ENCODE results near the gene SLC22A7.
"Not testable (repeated sequence)": the region's sequence is repeated elsewhere in the genome, so short reads cannot be mapped to it uniquely, and the experiment has no call there.

SLC22A7 gene

DNA sequence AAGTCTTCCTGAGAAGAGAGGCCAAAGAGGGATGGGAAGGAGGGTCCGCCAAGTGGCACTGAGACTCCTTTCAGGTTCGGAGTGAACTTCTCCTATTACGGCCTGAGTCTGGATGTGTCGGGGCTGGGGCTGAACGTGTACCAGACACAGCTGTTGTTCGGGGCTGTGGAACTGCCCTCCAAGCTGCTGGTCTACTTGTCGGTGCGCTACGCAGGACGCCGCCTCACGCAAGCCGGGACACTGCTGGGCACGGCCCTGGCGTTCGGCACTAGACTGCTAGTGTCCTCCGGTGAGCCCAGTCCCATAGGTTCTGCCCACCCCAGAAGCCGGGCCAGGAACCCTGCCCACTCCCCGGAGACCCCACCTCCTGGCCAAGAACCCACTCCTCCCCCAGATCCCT is 4.1 kb downstream of the SLC22A7 start:
- DNase-seq (ENCODE audit: low spot score) = no peak

DNA sequence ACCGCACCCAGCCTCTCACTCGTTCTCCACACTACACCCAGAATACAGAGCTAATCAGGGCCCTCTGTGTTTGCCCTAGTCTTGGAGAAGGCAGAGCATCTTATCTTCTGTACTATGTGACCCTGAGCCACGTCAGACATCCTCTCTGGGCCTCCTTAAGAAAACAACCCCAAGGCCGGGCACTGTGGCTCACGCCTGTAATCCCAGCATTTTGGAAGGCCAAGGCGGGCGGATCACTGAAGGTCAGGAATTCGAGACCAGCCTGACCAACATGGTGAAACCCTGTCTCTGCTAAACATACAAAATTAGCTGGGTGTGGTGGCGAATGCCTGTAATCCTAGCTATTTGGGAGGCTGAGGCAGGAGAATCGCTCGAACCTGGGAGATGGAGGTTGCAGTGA is 4.9 kb downstream of the SLC22A7 start:
- DNase-seq (ENCODE audit: low spot score) = not testable (repeated sequence)

GRCh38 chr6:43303751-43304331 is 5.8 kb downstream of the SLC22A7 start:
- no peak for DNase-seq (ENCODE audit: low spot score)

DNA sequence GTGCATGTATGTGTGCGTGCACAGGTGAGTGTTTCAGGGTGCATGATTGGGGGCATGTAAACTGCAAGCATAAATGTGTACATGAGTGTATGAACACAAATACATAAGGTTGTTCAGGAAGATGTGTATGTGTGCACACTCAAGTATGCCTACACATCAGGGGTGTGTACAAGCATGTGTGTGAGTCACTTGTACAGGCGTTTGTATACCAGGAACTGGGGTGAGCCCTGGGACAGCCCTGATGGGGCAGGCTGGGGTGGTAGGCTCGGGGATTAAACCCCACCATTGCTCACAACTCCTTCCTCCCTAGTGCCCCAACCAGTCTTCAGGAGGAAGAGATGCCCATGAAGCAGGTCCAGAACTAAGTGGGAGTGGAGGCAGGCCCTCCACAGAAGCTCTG is 6.3 kb downstream of the SLC22A7 start:
- no peak for DNase-seq (ENCODE audit: low spot score)

- no peak for DNase-seq (ENCODE audit: low spot score)
Measured at GRCh38 chr6:43304882-43305281, 6.8 kb downstream of the SLC22A7 start.

GRCh38 chr6:43306086-43306485 is 8.0 kb downstream of the SLC22A7 start:
- no peak for DNase-seq (ENCODE audit: low spot score)

- no peak for DNase-seq (ENCODE audit: low spot score)
Measured at GRCh38 chr6:43307451-43308100, 9.5 kb downstream of the SLC22A7 start.

DNA sequence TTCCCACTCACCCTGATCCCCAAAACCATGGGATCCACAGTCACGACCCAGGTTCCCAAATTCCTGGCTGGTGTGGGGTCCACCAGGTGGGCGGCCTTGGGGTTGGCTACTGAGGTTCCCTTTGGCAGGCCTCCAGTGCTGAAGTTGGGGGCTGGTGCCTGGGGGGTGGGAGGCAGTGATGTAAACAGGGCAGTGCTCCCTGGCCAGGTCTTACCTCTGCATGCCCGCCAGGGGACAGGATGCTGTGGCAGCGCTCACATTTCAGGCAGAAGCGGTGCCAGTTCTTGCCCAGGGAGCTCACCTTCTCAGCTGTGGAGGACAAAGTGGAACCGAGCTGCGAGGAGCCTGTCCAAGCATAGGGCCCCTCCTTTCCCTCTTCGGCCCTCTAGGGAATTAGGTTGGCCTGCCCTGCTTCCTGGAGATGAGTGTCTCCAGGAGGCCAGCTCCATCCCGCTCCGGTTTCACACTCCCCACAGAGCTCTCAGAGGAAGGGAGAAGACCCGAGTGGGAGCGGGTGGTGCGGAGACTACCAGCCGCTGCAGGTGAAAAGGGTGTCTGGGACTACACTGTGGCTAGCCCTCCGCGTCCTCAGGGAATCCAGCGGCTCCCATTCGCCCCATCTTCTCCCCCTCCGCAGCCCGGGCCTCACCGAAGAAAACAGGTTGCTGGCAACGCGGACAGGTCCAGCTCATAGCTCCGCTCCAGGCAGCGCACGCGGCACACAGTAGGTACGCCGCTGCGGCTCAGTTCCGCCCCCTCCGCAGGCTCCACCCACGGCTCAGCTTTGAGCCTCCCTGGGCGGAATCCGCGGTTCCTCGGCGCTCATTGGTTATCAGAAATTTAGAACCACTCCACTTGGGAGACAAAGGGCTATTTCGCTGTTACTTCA is 10.3 kb downstream of the SLC22A7 start, which contains the start of gene CRIP3:
Gene CRIP3, minus strand, starts transcription at position 726 of the 889 bp plus-strand sequence. Its CDS starts 34 bp downstream, at position 692.
- DNase-seq (ENCODE audit: low spot score) = no peak

GRCh38 chr6:43308990-43309477 is 11.0 kb downstream of the SLC22A7 start:
- DNase-seq (ENCODE audit: low spot score) = no peak

DNA sequence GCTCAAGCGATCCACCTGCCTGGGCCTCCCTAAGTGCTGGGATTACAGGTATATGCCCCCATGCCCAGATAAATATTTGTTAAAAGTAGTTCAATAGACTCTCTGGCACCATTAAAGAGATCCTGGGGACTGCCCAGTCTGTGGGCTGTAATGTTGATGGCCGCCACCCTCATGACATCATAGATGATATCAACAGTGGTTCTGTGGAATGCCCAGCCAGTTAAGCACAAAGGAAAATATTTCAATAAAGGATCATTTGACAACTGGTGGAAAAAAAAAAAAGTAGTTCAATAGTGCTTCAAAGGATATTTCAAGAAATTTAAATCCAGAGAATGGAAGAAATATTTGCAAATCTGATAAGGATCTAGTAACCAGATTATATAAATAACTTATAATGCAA is 12.1 kb downstream of the SLC22A7 start:
- no peak for DNase-seq (ENCODE audit: low spot score)

- no peak for DNase-seq (ENCODE audit: low spot score)
Measured at GRCh38 chr6:43310624-43311023, 12.6 kb downstream of the SLC22A7 start.

DNA sequence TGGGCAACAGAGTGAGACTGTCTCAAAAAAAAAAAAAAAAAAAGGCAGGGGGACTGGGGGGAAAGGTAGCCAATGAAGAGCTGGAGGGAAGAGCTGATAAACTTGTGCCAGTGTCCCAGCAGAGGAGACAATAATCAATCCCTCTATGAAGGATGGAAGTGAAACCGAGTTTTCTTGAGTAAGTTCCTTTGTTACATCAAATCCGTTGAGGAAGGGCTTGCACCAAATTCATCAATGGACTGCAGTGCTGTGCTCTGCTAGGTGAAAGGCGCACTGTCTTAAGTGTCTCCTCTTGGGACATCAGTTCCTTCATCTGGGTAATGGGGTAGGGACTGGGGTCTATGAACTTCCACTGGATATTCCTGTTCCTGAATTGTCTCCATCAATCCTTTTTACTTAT is 13.6 kb downstream of the SLC22A7 start:
- DNase-seq (ENCODE audit: low spot score) = no peak

- DNase-seq (ENCODE audit: low spot score) = no peak
Measured at GRCh38 chr6:43313813-43314212, 15.8 kb downstream of the SLC22A7 start.

DNA sequence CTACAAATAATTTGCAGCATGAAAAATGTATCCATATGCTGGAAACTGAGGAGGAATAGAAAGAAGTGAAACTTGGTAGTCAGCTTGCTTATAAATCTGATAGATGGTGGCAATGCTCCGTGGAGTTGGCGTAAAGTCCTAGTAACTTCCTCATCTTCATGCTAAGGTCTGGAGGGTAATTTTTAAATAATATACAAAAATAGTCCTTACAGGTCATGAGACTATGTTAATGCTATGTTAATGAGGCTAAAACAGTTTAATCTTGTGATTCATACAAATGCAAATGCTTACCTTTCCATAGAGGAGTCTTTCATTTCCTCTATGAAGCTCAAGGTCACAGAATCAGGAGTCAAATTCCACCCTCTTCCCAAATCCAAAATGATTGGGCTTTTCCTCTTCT is 20.0 kb downstream of the SLC22A7 start:
- DNase-seq (ENCODE audit: low spot score) = no peak

DNA sequence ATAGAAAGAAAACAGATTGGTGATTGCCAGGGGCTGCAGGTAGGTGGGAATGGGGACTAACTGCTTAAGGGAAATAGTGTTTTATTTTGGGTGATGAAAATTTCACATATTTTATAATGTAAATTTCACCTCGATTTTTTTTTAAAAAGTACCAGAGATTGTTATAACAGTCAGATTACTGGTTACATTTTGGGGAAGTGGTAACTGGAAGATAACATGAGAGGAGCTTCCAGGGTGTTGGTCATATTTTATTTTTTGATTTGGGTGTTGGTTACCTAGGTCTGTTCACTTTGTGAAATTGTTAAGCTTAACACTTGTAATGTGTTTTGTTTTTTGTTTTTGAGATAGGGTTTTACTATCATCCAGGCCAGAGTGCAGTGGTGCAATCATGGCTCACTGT is 27.8 kb downstream of the SLC22A7 start:
- no peak for DNase-seq (ENCODE audit: low spot score)

DNA sequence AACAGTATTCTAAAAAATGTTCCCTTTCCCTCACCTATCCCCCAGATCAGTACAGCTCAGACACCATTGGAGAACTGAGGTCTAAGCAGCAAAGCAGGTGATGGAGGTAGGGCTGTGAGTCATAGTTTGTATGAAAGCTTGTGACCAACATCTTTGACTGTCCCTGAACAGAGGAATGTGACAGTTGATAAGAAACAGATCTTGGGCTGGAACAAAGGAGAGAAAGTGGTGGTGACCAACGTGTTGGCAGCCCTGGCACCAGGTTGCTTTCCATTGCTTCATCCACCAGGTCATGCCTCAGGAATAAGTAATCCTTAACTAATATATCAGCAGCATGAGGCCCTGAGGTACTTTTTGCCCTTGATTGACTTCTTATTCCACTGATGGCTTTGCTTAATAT is 30.5 kb downstream of the SLC22A7 start:
- no peak for DNase-seq (ENCODE audit: low spot score)

GRCh38 chr6:43331470-43331869 is 33.4 kb downstream of the SLC22A7 start:
- DNase-seq (ENCODE audit: low spot score) = no peak

- no peak for DNase-seq (ENCODE audit: low spot score)
Measured at GRCh38 chr6:43331891-43332290, 33.8 kb downstream of the SLC22A7 start.

- DNase-seq (ENCODE audit: low spot score) = no peak
Measured at GRCh38 chr6:43334466-43335095, 36.5 kb downstream of the SLC22A7 start.

GRCh38 chr6:43335469-43335868 is 37.4 kb downstream of the SLC22A7 start:
- DNase-seq (ENCODE audit: low spot score) = no peak

DNA sequence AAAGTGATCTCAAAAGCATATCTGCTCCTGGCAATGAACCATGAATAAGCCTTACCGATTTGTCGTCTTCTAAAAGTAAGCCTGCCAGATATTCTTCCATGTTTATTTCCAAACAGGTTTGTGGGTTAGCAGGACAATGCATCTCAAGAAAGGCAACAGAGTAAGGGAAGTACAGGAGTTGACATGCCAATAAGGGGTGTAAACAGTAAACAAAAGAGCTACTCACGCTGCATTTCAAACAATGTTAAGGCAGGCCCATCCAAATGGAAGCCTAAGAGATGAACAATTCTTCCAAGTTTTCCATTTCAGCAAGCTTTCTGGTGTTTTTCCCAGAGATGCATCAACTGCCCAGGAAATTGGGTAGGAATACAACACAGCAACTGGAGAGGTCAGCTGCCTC is 38.3 kb downstream of the SLC22A7 start:
- DNase-seq (ENCODE audit: low spot score) = peak; percentile 16

GRCh38 chr6:43338243-43338642 is 40.2 kb downstream of the SLC22A7 start:
- DNase-seq (ENCODE audit: low spot score) = no peak
